ENCODE results near the gene PKP2. TPM values are rescaled to one million over a fixed set of nuclear protein-coding genes. Genes with fewer than 3 reads are reported as not detected.

PKP2 gene
- total RNA-seq, 1 experiment from 2014 or later, result 61.1 TPM

GRCh38 chr12:32837974-32838373, 58.6 kb downstream of the PKP2 start:
- H3K36me3 Mint-ChIP-seq (ENCODE audit: insufficient read depth, unreplicated experiment), result peaks cover 22% of the 10 kb centered on the region
- intact Hi-C loops (cut with micrococcal nuclease; ENCODE audit: unreplicated experiment), result no loop called here

GRCh38 chr12:32836710-32837109, 59.9 kb downstream of the PKP2 start:
- no TSS peak for BruUV-seq (replicated peaks)

More at GRCh38 chr12:32837974-32838373, 58.6 kb downstream of the PKP2 start:
- Mint-ChIP-seq H3K4me3 (ENCODE audit: low read depth, unreplicated experiment) (no peak overlapping the region), H3K4me1 (ENCODE audit: low read depth, unreplicated experiment) (no peaks in the 10 kb centered on the region), H3K27ac (ENCODE audit: unreplicated experiment) (no peak overlapping the region), H3K27me3 (ENCODE audit: unreplicated experiment) (no peaks in the 10 kb centered on the region), H3K9me3 (ENCODE audit: low read depth, unreplicated experiment) (no peaks in the 10 kb centered on the region)
- BruUV-seq (replicated peaks), result no TSS peak
- no peak for TF ChIP-seq CTCF (IDR thresholded peaks at IDR 0.05; ENCODE audit: unreplicated experiment)
- no peak for DNase-seq
- CTCF ChIA-PET, result no interaction called here

GRCh38 chr12:32834122-32834521, 62.5 kb downstream of the PKP2 start:
- CTCF ChIA-PET, result interaction anchor here (0.7 kb wide), 1 partner anchor 628 kb away, joined by 6 read pairs; no protein-coding TSS in a partner anchor
- Mint-ChIP-seq H3K27me3 (ENCODE audit: unreplicated experiment) (no peaks in the 10 kb centered on the region), H3K27ac (ENCODE audit: unreplicated experiment) (no peak overlapping the region), H3K4me3 (ENCODE audit: low read depth, unreplicated experiment) (no peak overlapping the region), H3K36me3 (ENCODE audit: insufficient read depth, unreplicated experiment) (peaks cover 12% of the 10 kb centered on the region), H3K9me3 (ENCODE audit: low read depth, unreplicated experiment) (no peaks in the 10 kb centered on the region), H3K4me1 (ENCODE audit: low read depth, unreplicated experiment) (no peaks in the 10 kb centered on the region)
- intact Hi-C loops (cut with micrococcal nuclease; ENCODE audit: unreplicated experiment), result no loop called here
- DNase-seq, result no peak
- TF ChIP-seq CTCF (IDR thresholded peaks at IDR 0.05; ENCODE audit: unreplicated experiment), result no peak
- no TSS peak for BruUV-seq (replicated peaks)

More at GRCh38 chr12:32836710-32837109, 59.9 kb downstream of the PKP2 start:
- intact Hi-C loops (cut with micrococcal nuclease; ENCODE audit: unreplicated experiment), result no loop called here
- Mint-ChIP-seq H3K9me3 (ENCODE audit: low read depth, unreplicated experiment) (no peaks in the 10 kb centered on the region), H3K4me1 (ENCODE audit: low read depth, unreplicated experiment) (no peaks in the 10 kb centered on the region), H3K4me3 (ENCODE audit: low read depth, unreplicated experiment) (no peak overlapping the region), H3K36me3 (ENCODE audit: insufficient read depth, unreplicated experiment) (peaks cover 17% of the 10 kb centered on the region), H3K27ac (ENCODE audit: unreplicated experiment) (no peak overlapping the region), H3K27me3 (ENCODE audit: unreplicated experiment) (no peaks in the 10 kb centered on the region)
- no peak for TF ChIP-seq CTCF (IDR thresholded peaks at IDR 0.05; ENCODE audit: unreplicated experiment)
- DNase-seq, result no peak
- CTCF ChIA-PET, result no interaction called here

- Mint-ChIP-seq H3K9me3 (ENCODE audit: low read depth, unreplicated experiment) (no peaks in the 10 kb centered on the region), H3K27me3 (ENCODE audit: unreplicated experiment) (no peaks in the 10 kb centered on the region), H3K4me3 (ENCODE audit: low read depth, unreplicated experiment) (no peak overlapping the region), H3K36me3 (ENCODE audit: insufficient read depth, unreplicated experiment) (peaks cover 4% of the 10 kb centered on the region), H3K27ac (ENCODE audit: unreplicated experiment) (no peak overlapping the region), H3K4me1 (ENCODE audit: low read depth, unreplicated experiment) (no peaks in the 10 kb centered on the region)
- no TSS peak for BruUV-seq (replicated peaks)
- intact Hi-C loops (cut with micrococcal nuclease; ENCODE audit: unreplicated experiment), result loop anchor here (10.0 kb wide), 1 partner anchor 64 kb away; no protein-coding TSS in a partner anchor
- TF ChIP-seq CTCF (IDR thresholded peaks at IDR 0.05; ENCODE audit: unreplicated experiment), result no peak
- DNase-seq, result no peak
- CTCF ChIA-PET, result no interaction called here
Observed at GRCh38 chr12:32828552-32828951, 68.0 kb downstream of the PKP2 start.

All from Calu3 (cell line).